Germinal center (tissue), 1 donor: ENCODE measurements around the gene VOPP1.

Experiments
- DNase-seq: peaks from one replicate; pipeline ENCODE4 v3.0.0; 2012; ENCODE audit warnings: mixed read lengths, low spot score

Gene VOPP1

DNA sequence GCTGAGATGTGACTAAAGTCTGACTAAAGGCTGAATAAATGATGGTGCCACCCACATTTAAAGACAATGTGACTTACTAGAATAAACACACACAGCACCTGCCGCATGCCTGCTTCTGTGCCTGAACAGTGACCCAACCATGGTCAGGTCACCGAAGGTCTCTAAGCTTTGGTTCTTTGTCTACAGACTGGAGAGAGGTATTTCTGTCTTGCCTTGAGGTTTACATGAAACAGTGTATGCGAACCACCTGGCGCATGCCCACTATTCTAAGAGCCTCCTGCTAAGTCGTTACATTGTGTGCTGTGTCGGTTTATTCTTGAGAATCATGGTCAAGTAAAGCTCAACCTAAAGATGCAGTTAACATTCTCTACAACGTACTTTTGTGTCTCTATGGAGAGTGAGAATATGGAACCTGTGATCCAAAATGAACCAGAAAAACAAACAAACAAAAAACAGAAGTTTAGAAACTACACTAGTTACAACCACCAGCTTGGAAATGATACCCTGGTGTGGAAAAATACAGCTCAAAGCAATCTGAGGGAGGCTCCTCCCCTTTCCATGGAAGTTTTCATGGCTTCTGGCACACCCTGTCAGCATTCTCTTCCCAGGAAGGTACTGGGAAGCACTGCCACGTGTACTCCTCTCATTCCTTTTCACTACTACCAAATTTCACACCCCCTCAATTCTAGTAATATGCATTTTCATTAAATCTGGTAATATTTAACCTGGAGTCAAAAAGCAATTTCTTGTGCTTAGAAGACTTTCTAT, 40.0 kb downstream of the VOPP1 start:
- no peak for DNase-seq

DNA sequence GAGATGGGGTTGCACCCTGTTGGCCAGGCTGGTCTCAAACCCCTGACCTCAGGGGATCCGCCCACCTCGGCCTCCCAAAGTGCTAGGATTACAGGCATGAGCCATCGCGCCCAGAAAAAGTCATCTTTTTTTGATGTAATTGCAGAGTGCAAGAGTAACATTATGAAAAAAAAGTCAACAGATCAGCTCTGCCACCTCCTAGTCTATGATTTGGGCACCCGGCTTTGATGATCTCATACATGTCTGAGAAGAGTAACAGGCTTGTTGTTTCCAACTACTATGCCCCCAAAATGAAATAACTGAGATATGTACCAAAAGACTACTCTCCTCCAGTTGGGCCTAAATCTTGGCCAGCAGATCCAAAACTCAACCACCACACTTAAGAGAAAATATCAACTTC, 40.8 kb downstream of the VOPP1 start:
- DNase-seq = no peak

DNA sequence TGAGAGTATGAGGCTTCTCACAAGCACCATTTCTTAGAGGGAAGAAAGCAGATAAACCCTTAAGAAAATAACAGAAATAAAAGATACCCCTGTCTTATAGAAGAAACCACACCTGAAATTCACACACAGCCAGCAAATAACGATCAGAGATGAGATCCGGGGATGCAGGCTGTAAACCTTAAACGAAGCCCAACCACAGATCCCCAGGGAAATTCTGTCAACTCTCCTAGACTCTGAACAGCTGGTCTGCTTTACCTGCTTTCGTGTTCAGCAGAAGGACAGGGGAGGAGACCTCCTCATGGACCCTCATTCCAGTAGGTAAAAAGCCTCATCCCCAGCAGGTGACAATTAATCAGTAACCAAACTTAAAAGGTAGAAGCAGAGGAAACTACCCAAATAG, 45.0 kb downstream of the VOPP1 start:
- no peak for DNase-seq

GRCh38 chr7:55526770-55527169, 45.5 kb downstream of the VOPP1 start:
- DNase-seq = peak; percentile 73

DNA sequence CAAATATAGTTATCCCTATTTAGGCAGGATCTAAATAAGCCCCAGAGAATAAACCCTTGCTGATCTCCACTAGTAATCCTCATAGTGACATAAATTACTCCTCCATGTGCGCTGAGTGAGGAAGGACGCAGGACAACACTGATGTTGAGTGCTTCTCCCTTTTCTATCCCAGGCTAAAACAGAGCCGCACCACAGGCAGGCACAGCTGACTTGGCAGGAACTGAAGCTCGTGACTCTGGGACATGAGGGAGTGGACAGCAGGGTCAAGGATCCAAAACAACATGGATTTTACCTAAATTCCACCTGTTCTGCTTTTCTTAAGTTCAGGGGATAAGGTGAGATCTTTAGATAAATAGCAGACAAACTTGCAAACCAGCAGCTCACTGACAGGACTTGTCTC, 46.0 kb downstream of the VOPP1 start:
- no peak for DNase-seq

GRCh38 chr7:55524558-55525310, 47.6 kb downstream of the VOPP1 start:
- DNase-seq = no peak

DNA sequence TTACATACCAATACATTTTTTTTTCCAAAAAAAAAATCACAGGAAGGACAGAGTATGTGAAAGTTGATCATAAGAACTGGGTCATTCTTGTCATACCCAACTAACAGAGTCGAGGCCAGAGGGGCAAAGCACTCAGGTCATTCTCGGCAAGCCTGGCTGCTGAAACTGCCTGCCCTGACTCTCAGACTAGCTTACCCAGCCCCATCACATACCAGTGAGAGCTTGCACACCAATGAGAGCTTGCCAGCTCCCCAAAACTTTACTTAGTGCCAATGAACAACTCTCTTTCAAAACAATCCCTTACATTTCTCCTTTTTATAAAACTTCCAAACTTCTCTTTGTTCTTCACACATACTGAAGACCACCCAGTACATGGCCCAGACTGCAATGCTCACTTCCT, 48.9 kb downstream of the VOPP1 start:
- no peak for DNase-seq

GRCh38 chr7:55521917-55522902, 50.1 kb downstream of the VOPP1 start:
- no peak for DNase-seq

DNA sequence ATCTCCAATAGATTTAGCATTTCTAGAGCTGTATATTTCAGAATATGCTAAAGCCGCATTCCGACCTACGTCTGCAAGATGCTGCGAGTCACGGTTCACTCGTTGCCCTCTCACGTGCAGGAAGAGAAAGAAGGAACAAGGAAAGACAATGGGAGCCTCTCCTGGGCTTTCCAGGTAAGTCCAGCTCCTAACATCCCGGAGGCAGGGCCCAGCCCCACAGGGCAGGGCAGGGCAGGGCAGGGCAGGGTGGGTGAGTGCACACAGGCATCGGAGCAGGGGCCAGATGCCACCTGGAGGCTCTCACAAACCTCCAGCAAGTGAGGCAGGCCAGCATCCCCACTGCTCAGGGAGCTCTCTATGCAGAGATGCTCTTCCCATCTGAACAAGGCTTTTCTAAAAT, 50.8 kb downstream of the VOPP1 start:
- no peak for DNase-seq

DNA sequence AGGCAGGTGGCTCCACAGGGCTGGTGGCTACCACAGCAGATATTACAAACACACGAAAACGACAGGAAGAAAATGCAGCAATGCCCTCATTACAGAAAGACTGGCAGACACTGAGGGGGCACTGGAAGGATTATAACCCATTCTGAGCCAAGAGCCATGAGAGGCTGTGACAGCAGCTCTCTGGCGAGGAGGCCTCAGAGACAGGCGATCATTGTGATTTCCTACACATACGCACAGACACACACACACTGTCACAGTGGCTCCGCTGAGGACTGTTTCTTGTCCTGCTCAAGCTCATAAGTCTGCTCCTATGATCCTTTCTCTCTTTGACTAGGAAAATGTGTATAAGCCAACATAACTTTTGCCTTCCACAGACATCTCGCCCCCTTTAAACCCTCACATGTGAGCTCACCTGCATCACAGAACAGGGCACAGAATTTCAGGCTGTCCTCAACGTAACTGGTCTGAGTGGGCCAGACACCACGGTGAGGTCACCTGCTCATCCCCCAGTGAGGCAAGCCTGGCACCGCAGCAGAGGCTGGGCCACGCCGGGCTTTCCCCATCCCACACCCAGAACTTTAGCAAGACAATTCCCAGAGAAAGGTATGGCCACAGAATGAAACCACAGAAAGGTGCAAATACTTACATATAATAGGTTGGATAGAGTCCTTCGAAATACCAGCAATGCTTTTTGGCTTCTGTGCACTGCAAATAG, 51.7 kb downstream of the VOPP1 start:
- no peak for DNase-seq

- no peak for DNase-seq
Measured at GRCh38 chr7:55518836-55519235, 53.5 kb downstream of the VOPP1 start.

DNA sequence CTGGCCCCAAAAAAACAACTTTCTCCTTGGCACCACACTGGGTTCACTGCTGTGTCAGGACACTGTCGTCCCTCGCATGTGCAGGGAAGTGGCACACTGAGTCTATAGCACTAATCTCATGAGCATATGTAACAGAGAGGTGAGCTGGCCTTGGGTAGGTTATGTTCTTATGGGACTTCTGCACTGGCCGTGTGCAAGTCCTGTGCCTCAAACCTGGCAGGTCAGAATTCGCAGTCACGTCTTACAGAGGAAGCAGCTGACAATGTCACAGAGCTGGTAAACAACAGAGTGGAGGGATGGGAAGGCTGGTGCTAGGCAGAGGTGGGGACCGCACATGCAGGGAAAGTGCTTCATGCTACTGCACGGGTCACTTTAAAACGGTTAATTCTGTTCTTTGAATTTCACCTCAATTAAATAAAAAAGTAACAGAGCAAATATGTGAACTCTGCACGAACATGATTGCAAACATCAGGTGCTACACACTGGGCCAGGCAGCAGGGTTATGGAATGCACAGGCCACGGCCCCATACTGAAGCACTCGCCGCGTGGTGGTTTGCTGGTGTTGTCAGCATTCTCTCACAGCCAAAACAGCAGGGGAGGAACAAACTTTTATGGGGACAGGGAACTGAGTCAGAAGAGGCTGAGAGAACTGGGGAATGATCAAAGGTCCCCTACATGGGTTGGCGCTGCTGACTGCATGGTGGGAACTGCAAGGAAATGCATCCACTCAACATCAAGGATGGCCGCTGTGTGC, 54.2 kb downstream of the VOPP1 start:
- DNase-seq = no peak

DNA sequence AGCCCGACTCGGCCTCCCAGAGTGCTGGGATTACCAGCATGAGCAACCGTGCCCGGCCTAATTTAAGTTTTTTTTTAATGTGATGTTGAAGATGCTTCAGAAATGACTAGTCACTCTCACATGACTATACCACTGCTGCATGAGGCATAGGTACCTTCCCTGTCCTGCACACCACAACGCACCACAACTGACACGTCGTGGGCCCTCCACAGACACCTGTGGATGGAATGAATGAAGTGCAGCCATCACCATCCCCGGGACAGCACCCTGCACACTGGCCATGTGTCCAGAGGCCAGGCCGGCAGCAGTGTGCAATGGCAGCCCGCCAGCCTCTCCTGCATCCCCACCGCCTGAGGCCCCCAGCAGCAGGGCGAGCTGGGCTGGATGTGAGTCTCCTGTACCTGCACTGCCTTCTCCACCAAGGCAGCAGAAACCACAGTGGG, 55.1 kb downstream of the VOPP1 start:
- DNase-seq = no peak

DNA sequence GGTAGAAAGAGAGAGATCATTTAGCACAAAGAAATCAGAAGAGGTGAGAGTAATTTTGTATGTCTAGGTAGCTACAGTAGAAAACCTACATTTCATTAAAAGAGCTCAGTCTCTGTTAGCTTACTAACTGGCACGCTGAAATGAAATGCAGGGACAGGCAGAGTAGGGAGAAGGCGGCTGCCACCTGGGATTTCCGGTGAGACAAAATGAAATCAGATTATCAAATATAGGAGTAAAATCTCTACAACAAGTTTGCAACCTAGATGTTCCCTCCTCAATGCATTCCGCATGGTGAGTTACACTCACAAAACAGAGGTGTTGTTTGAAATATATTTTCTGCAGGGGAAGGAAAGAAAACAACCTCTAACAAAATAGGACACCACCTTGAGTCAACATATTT, 55.9 kb downstream of the VOPP1 start:
- DNase-seq = no peak

- DNase-seq = peak; percentile 38
Measured at GRCh38 chr7:55515569-55516279, 56.6 kb downstream of the VOPP1 start.

DNA sequence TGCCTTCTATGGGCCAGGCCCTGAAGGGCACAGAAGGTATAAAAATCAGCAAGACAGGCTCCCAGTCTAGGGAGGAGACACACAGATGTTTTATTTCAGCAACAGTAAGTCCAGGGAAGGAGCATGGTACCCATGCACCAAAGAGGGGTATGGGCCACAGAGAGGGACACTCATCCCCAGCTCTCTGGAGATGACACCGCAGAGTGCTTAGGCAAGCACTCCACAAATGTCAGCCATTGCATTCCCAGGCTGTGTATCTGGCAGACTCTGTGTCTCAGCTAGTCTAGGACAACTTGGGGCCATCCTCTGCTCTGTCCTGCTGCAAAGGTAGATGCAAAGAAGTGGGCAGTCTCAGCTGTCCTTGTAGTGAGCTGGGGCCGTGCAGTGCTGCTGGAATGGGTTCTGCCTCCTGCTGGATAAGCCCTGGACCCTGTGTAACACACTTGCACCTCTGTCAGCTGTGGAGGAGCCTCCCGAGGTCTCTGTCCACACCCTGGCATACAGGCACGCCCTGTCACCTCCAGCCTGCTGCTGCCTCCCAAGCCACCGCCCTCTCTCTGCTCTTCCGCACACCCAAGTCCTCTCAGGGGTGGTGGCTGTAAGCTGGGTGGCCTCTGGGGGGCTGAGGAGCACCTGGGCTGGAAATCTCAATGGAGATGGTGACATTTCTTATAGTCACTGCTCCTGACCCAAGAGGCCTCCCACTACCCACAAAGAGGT, 57.6 kb downstream of the VOPP1 start:
- peak; percentile 46 for DNase-seq

- DNase-seq = no peak
Measured at GRCh38 chr7:55513868-55514267, 58.4 kb downstream of the VOPP1 start.

DNA sequence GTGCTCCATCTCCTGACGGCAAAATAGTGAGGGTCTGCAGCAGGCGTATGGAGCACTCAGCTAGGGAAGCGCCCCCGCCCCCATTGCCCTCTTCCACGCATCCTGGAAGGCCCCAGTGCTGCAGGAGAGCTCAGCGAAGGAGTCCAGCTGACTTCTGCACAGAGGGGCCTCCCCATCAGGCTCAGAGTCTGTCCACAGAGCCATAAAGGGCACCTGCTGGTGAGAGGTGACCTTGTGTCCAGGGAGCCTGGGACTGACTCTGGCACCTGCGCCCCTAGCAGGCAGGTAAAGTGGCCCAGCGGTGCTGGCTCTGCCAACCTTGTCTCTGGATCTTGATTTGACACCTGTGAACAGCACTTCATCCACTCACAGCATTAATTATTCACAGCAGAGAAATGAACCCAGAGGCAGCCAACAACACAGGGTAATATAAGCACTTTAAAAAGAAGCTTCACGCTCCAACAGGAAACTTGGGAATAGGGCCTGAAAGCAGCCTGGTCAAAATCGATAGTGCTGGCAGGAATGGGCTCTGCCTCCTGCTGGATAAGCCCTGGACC, 59.6 kb downstream of the VOPP1 start:
- DNase-seq = no peak

GRCh38 chr7:55510621-55511020, 61.7 kb downstream of the VOPP1 start:
- no peak for DNase-seq
